K562 (cell line): ENCODE data around the gene CAPN13. TPM values are rescaled to one million over a fixed set of nuclear protein-coding genes. Genes with fewer than 3 reads are reported as not detected.

ENCODE experiments used
- ARID2 ChIP-seq: fragments of 450-650 bp; IDR thresholded peaks from 2 replicates; pipeline ENCODE4 v1.6.1; 2017; ENCODE audit warnings: antibody characterized with exemption, mild to moderate bottlenecking
- HEY1 ChIP-seq: fragments of 250-450 bp; sonication (Bioruptor Pico); IDR thresholded peaks from 2 replicates; pipeline ENCODE4 v1.5.0; 2020; ENCODE audit warnings: mild to moderate bottlenecking, moderate library complexity, borderline replicate concordance
- MGA ChIP-seq: fragments of 450-650 bp; IDR thresholded peaks from 2 replicates; pipeline ENCODE4 v1.6.1; 2016; ENCODE audit warnings: mild to moderate bottlenecking, moderate library complexity
- NFE2L1 ChIP-seq: fragments of 450-650 bp; IDR thresholded peaks from 2 replicates; pipeline ENCODE4 v1.6.1; 2016; ENCODE audit warnings: missing genetic modification characterization, low read depth, mild to moderate bottlenecking, missing compliant biosample characterization, moderate library complexity, borderline replicate concordance
- SRSF1 ChIP-seq: fragments of 200-400 bp; formaldehyde crosslinking; IDR thresholded peaks from 2 replicates; pipeline ENCODE4 v1.6.1; 2017; ENCODE audit warnings: mild to moderate bottlenecking, low read depth, low read length, moderate library complexity
- TCF3 ChIP-seq: sonication (generic); formaldehyde crosslinking; IDR thresholded peaks from 2 replicates; pipeline ENCODE4 v1.4.0; 2020; ENCODE audit warnings: mild to moderate bottlenecking, missing genetic modification reagents
- ZNF165 ChIP-seq: fragments of 250-450 bp; sonication (Bioruptor Pico); IDR thresholded peaks from 2 replicates; pipeline ENCODE4 v1.4.0; 2020; ENCODE audit warnings: borderline replicate concordance
- ZNF384 ChIP-seq: IDR thresholded peaks from 2 replicates; pipeline ENCODE4 v1.6.1; 2012; ENCODE audit warnings: low read depth, low read length, improper control_type of control experiment
- ZNF609 ChIP-seq: sonication (generic); formaldehyde crosslinking; IDR thresholded peaks from 2 replicates; pipeline ENCODE4 v1.8.1; 2023; ENCODE audit warnings: missing genetic modification reagents, mild to moderate bottlenecking, borderline replicate concordance
- polyA plus RNA-seq, 8 experiments: library from polyadenylated mRNA; depleted of rRNA in 4 of 8; stranded (reverse) in 5 of 8; unstranded in 3 of 8; fragments of >200 nt; fragmentation: Nextera tagmentation in 2 of 8; fragmentation: Illumina TruSeq in 1 of 8; extraction: Ambion mirVana in 2 of 8; extraction: Trizol in 1 of 8; gene quantifications; 2 replicates each; pipeline versions ENCODE4 v1.2.1 to v1.2.3, GENCODE V29; 2011 to 2014; ENCODE audit warnings: inconsistent platforms in 1 of 8, missing spikeins in 1 of 8
- total RNA-seq, 7 experiments: library from RNA; depleted of rRNA in 6 of 7; stranded (reverse); fragments of >200 nt in 6 of 7; fragmentation: Illumina TruSeq in 2 of 7; extraction: Trizol in 2 of 7; gene quantifications; 2 replicates each; pipeline versions ENCODE4 v1.2.1 to v1.2.3, GENCODE V29; 2011 to 2021; ENCODE audit warnings: low replicate concordance in 1 of 7

Gene CAPN13
- total and polyA plus RNA-seq, 9 of the 15 experiments (the other 6 are each of a cell fraction or from before 2014, with no cell fraction given): not detected

GRCh38 chr2:30772021-30772705 is 35.1 kb downstream of the CAPN13 start (continued):
- TF ChIP-seq ZNF609 (CRISPR knock-in tag) (no peak), NFE2L1 (no peak), TCF3 (CRISPR knock-in tag) (no peak), ZNF165 (no peak), ZNF384 (no peak), ARID2 (no peak), HEY1 (CRISPR knock-in tag) (no peak), SRSF1 (no peak), MGA (no peak)
- TF ChIP-seq, all 486 proteins: peak for 0
